ENCODE results near the gene USP3. TPM values are rescaled to one million over a fixed set of nuclear protein-coding genes. Genes with fewer than 3 reads are reported as not detected.

Gene USP3
- total and polyA plus RNA-seq, 2 donors (not counting 1 experiment from before 2014, with no cell fraction given) = 21.3 to 55.5 TPM

- H3K36me3 ChIP-seq (ENCODE audit: control insufficient read depth, insufficient read depth, low read length) = peaks cover 13% of the 10 kb centered on the region
- TF ChIP-seq EZH2 (IDR thresholded peaks at IDR 0.05; ENCODE audit: low read length, missing control alignments) = no peak
- no peak for TF ChIP-seq CTCF (conservative IDR thresholded peaks at IDR 0.05 in 1 of 2, IDR thresholded peaks at IDR 0.05 in 1 of 2; ENCODE audit: low read depth in 1 of 2, low read length in 2 of 2)
- no peak for DNase-seq (ENCODE audit: low read depth in 2 of 2)
- no peak overlapping the region for H3K4me3 ChIP-seq (replicated peaks in 1 of 4; ENCODE audit: control extremely low read depth in 1 of 4, insufficient read depth in 1 of 4, low read depth in 3 of 4, low read length in 4 of 4)
- H3K9me3 ChIP-seq (ENCODE audit: control insufficient read depth, insufficient read depth, low read depth, low read length) = no peaks in the 10 kb centered on the region
- no peak overlapping the region for H3K27ac ChIP-seq (ENCODE audit: insufficient read depth, low read length)
- no peak overlapping the region for H3K4me2 ChIP-seq (ENCODE audit: extremely low read depth, insufficient read depth, low read length)
- no peak overlapping the region for H2AFZ ChIP-seq (ENCODE audit: low read length)
- H4K20me1 ChIP-seq (ENCODE audit: control insufficient read depth, extremely low read depth, insufficient read depth, low read length) = no peaks in the 10 kb centered on the region
- no peaks in the 10 kb centered on the region for H3K27me3 ChIP-seq (ENCODE audit: control insufficient read depth, insufficient read depth, low read length)
- no peaks in the 10 kb centered on the region for H3K79me2 ChIP-seq (ENCODE audit: control insufficient read depth, insufficient read depth, low read length)
- peaks cover 3% of the 10 kb centered on the region for H3K4me1 ChIP-seq (ENCODE audit: control insufficient read depth, extremely low read depth, insufficient read depth, low read length)
- no peak overlapping the region for H3K9ac ChIP-seq (ENCODE audit: insufficient read depth, low read length)
These were observed 101.4 kb downstream of the USP3 start for GRCh38 chr15:63605816-63606215.

GRCh38 chr15:63606308-63606707, 101.9 kb downstream of the USP3 start:
- H2AFZ ChIP-seq (ENCODE audit: low read length) = no peak overlapping the region
- H3K9ac ChIP-seq (ENCODE audit: insufficient read depth, low read length) = no peak overlapping the region
- no peaks in the 10 kb centered on the region for H3K27me3 ChIP-seq (ENCODE audit: control insufficient read depth, insufficient read depth, low read length)
- H3K36me3 ChIP-seq (ENCODE audit: control insufficient read depth, insufficient read depth, low read length) = peaks cover 13% of the 10 kb centered on the region
- H3K27ac ChIP-seq (ENCODE audit: insufficient read depth, low read length) = no peak overlapping the region
- no peaks in the 10 kb centered on the region for H3K79me2 ChIP-seq (ENCODE audit: control insufficient read depth, insufficient read depth, low read length)
- DNase-seq (ENCODE audit: low read depth in 2 of 2) = no peak
- H3K4me3 ChIP-seq (replicated peaks in 1 of 4; ENCODE audit: control extremely low read depth in 1 of 4, insufficient read depth in 1 of 4, low read depth in 3 of 4, low read length in 4 of 4) = no peak overlapping the region
- H4K20me1 ChIP-seq (ENCODE audit: control insufficient read depth, extremely low read depth, insufficient read depth, low read length) = no peaks in the 10 kb centered on the region
- H3K9me3 ChIP-seq (ENCODE audit: control insufficient read depth, insufficient read depth, low read depth, low read length) = no peaks in the 10 kb centered on the region
- no peak for TF ChIP-seq CTCF (conservative IDR thresholded peaks at IDR 0.05 in 1 of 2, IDR thresholded peaks at IDR 0.05 in 1 of 2; ENCODE audit: low read depth in 1 of 2, low read length in 2 of 2)
- no peak for TF ChIP-seq EZH2 (IDR thresholded peaks at IDR 0.05; ENCODE audit: low read length, missing control alignments)
- peaks cover 3% of the 10 kb centered on the region for H3K4me1 ChIP-seq (ENCODE audit: control insufficient read depth, extremely low read depth, insufficient read depth, low read length)
- H3K4me2 ChIP-seq (ENCODE audit: extremely low read depth, insufficient read depth, low read length) = no peak overlapping the region

GRCh38 chr15:63608989-63609388, 104.6 kb downstream of the USP3 start:
- no peak overlapping the region for H3K9ac ChIP-seq (ENCODE audit: insufficient read depth, low read length)
- no peaks in the 10 kb centered on the region for H3K9me3 ChIP-seq (ENCODE audit: control insufficient read depth, insufficient read depth, low read depth, low read length)
- no peak for DNase-seq (ENCODE audit: low read depth in 2 of 2)
- no peaks in the 10 kb centered on the region for H3K79me2 ChIP-seq (ENCODE audit: control insufficient read depth, insufficient read depth, low read length)
- peaks cover 13% of the 10 kb centered on the region for H3K36me3 ChIP-seq (ENCODE audit: control insufficient read depth, insufficient read depth, low read length)
- H3K4me2 ChIP-seq (ENCODE audit: extremely low read depth, insufficient read depth, low read length) = no peak overlapping the region
- H3K4me3 ChIP-seq (replicated peaks in 1 of 4; ENCODE audit: control extremely low read depth in 1 of 4, insufficient read depth in 1 of 4, low read depth in 3 of 4, low read length in 4 of 4) = no peak overlapping the region
- H3K27ac ChIP-seq (ENCODE audit: insufficient read depth, low read length) = no peak overlapping the region
- H4K20me1 ChIP-seq (ENCODE audit: control insufficient read depth, extremely low read depth, insufficient read depth, low read length) = no peaks in the 10 kb centered on the region
- H3K27me3 ChIP-seq (ENCODE audit: control insufficient read depth, insufficient read depth, low read length) = no peaks in the 10 kb centered on the region
- H3K4me1 ChIP-seq (ENCODE audit: control insufficient read depth, extremely low read depth, insufficient read depth, low read length) = no peaks in the 10 kb centered on the region
- no peak overlapping the region for H2AFZ ChIP-seq (ENCODE audit: low read length)
- TF ChIP-seq EZH2 (IDR thresholded peaks at IDR 0.05; ENCODE audit: low read length, missing control alignments) = no peak
- no peak for TF ChIP-seq CTCF (conservative IDR thresholded peaks at IDR 0.05 in 1 of 2, IDR thresholded peaks at IDR 0.05 in 1 of 2; ENCODE audit: low read depth in 1 of 2, low read length in 2 of 2)
